Epithelial cell of proximal tubule (primary cell): ENCODE results near the gene RNF150. TPM values are rescaled to one million over a fixed set of nuclear protein-coding genes. Genes with fewer than 3 reads are reported as not detected.
A peak's percentile ranks its signal among the peaks of the same experiment; 100 is the strongest.

Experiments used
- DNase-seq: peaks from one replicate; pipeline ENCODE4 v3.0.0-alpha.2; 2011; ENCODE audit warnings: low read depth
- H3K4me3 ChIP-seq: 2 replicates; pipeline ENCODE4 v1.5.1; 2011; ENCODE audit warnings: low read depth, mild to moderate bottlenecking, low read length
- total RNA-seq: library from RNA; depleted of rRNA; stranded (reverse); fragments of >200 nt; gene quantifications from 2 replicates; pipeline ENCODE4 v1.2.3, GENCODE V29; 2015
- TF ChIP-seq, protein P1 (sequence below): conservative IDR thresholded peaks from 2 replicates; pipeline ENCODE4 v1.5.1; 2012; ENCODE audit warnings: low read depth, mild to moderate bottlenecking, low read length

The RNF150 gene
- total RNA-seq, 1 donor from 2014 or later, result 0.69 TPM

DNA sequence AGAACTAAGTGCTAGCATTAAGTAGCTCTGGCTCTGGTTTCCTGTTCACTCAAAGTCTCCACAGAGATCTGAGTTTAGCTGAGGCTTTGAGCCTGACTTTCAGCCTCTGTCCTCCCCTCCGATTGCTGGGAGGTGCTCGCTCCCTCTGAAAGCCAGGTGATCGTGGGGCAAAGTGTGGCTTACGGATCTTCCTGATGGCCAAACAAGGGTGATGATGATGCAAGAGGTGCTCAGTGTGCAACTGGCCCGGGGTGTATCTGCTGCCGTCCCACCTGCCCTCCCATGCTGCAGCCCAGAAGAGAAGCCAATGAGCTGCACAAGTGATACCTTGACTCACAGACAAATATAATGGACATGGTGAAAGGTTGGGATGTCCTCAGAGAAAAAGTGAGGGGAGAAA is 207.9 kb downstream of the RNF150 start:
- no peak for DNase-seq
- TF ChIP-seq, protein P1, sequence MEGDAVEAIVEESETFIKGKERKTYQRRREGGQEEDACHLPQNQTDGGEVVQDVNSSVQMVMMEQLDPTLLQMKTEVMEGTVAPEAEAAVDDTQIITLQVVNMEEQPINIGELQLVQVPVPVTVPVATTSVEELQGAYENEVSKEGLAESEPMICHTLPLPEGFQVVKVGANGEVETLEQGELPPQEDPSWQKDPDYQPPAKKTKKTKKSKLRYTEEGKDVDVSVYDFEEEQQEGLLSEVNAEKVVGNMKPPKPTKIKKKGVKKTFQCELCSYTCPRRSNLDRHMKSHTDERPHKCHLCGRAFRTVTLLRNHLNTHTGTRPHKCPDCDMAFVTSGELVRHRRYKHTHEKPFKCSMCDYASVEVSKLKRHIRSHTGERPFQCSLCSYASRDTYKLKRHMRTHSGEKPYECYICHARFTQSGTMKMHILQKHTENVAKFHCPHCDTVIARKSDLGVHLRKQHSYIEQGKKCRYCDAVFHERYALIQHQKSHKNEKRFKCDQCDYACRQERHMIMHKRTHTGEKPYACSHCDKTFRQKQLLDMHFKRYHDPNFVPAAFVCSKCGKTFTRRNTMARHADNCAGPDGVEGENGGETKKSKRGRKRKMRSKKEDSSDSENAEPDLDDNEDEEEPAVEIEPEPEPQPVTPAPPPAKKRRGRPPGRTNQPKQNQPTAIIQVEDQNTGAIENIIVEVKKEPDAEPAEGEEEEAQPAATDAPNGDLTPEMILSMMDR, result no peak
- no peak overlapping the region for H3K4me3 ChIP-seq

DNA sequence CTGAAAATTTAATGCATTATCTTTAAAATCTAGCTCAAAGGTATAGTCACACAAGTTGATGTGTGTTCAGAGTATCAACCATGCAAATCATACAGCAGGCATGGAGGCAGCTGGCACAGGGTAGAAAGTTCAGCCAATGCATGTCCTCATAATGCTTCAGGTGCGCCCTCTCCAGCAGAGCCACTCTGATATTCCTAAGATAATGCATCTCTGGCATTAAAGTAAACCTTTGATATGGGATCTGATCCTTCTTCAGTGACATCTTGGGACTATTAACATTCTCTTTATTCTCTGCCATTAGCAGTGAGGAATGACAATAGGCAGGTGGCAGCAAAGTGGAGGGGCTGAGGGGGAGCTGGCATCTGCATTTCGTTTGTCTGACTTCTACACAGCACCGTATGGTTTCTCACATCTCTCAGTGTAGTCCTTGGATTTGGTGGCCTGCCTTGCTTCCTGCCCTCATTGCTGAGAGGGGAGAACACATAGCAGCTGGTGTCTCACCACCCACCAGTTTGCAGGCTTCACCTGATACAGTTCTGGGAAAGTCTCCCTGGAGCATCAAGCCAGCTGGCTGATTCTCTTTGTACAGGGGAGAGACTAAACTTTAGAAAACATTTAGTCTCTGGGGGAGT is 208.4 kb downstream of the RNF150 start:
- no peak for DNase-seq
- TF ChIP-seq, protein P1, result no peak

GRCh38 chr4:140906993-140907962 is 226.0 kb downstream of the RNF150 start:
- TF ChIP-seq, protein P1, result no peak
- H3K4me3 ChIP-seq, result no peak overlapping the region
- no peak for DNase-seq

More for the DNA sequence above, 208.4 kb downstream of the RNF150 start:
- H3K4me3 ChIP-seq, result no peak overlapping the region

GRCh38 chr4:140904904-140905303 is 228.4 kb downstream of the RNF150 start:
- H3K4me3 ChIP-seq, result no peak overlapping the region
- no peak for DNase-seq
- TF ChIP-seq, protein P1, result no peak

GRCh38 chr4:140903522-140904475 is 229.5 kb downstream of the RNF150 start:
- TF ChIP-seq, protein P1, result no peak
- no peak overlapping the region for H3K4me3 ChIP-seq
- DNase-seq, result peak; percentile 35

DNA sequence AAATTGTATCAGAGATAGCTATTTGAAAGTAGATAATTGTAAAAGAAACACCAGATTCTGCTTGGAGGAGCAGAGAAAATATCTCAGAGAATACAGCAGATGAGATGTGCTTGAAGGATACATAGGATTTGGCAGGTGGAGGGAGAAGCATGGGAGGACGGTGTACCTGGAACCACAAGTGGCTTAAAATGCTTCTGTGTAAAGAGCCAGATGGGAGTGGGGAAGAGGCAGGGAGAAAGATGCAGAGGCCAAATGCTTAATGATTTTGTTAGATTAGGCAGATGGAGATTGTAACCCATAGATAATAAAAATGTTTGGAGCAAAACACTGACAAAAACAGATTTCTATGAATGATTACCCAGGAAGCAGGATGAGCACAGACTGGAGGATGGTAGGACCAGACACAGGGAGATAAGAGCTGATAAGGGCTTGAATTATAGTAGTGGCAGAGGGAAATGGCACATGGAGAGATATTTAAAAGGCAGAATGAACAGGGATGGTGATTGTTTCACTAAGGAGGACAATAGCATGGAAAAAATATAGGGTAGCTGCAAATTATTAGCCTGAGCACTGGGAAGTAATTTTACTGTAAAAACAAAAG is 231.4 kb downstream of the RNF150 start:
- TF ChIP-seq, protein P1, result no peak
- no peak overlapping the region for H3K4me3 ChIP-seq
- no peak for DNase-seq
